Non-pigmented ciliary epithelial cell (primary cell): ENCODE results near the gene IGFN1.
A peak's percentile ranks its signal among the peaks of the same experiment; 100 is the strongest.
"Not testable (repeated sequence)": the region's sequence is repeated elsewhere in the genome, so short reads cannot be mapped to it uniquely, and the experiment has no call there.

Source experiments
- DNase-seq: peaks from one replicate; pipeline ENCODE4 v3.0.0-alpha.2; 2010; ENCODE audit warnings: low read depth

Gene IGFN1

GRCh38 chr1:201190624-201191051 lies at the start of gene IGFN1:
TSS of gene IGFN1 (plus strand) at chr1:201190824. CDS start at chr1:201193294, 2,470 bp downstream.
- DNase-seq, result no peak

- DNase-seq, result no peak
Observed at GRCh38 chr1:201140941-201141260, 49.7 kb upstream of the IGFN1 start.

- DNase-seq, result no peak
Observed at GRCh38 chr1:201141418-201141817, 49.2 kb upstream of the IGFN1 start.

- no peak for DNase-seq
Observed at GRCh38 chr1:201142011-201142848, 48.4 kb upstream of the IGFN1 start.

- DNase-seq, result no peak
Observed at GRCh38 chr1:201142849-201143725, 47.5 kb upstream of the IGFN1 start.

- DNase-seq, result no peak
Observed at GRCh38 chr1:201143726-201144635, 46.6 kb upstream of the IGFN1 start.

GRCh38 chr1:201144701-201145100 lies 45.9 kb upstream of the IGFN1 start:
- DNase-seq, result no peak

- DNase-seq, result no peak
Observed at GRCh38 chr1:201145132-201145531, 45.5 kb upstream of the IGFN1 start.

- no peak for DNase-seq
Observed at GRCh38 chr1:201145816-201146215, 44.8 kb upstream of the IGFN1 start.

- no peak for DNase-seq
Observed at GRCh38 chr1:201146626-201147390, 43.8 kb upstream of the IGFN1 start.

GRCh38 chr1:201147396-201148015 lies 43.1 kb upstream of the IGFN1 start:
- DNase-seq, result no peak

GRCh38 chr1:201149400-201149799 lies 41.2 kb upstream of the IGFN1 start:
- DNase-seq, result no peak

GRCh38 chr1:201153474-201154388 lies 36.9 kb upstream of the IGFN1 start:
- DNase-seq, result no peak

- DNase-seq, result peak; percentile 82
Observed at GRCh38 chr1:201154389-201155165, 36.0 kb upstream of the IGFN1 start, which contains the start of gene TMEM9. TSS of gene TMEM9 (minus strand) at chr1:201154474. CDS start at chr1:201153923, 551 bp downstream.

- DNase-seq, result no peak
Observed at GRCh38 chr1:201155354-201155753, 35.3 kb upstream of the IGFN1 start.

GRCh38 chr1:201156346-201156745 lies 34.3 kb upstream of the IGFN1 start:
- DNase-seq, result no peak

GRCh38 chr1:201156819-201157218 lies 33.8 kb upstream of the IGFN1 start:
- no peak for DNase-seq

GRCh38 chr1:201157949-201158348 lies 32.7 kb upstream of the IGFN1 start:
- DNase-seq, result no peak

GRCh38 chr1:201163036-201163435 lies 27.6 kb upstream of the IGFN1 start:
- DNase-seq, result not testable (repeated sequence)
